Mesendoderm (in vitro differentiated cells): ENCODE results near the gene TCFL5. TPM values are rescaled to one million over a fixed set of nuclear protein-coding genes. Genes with fewer than 3 reads are reported as not detected.

Experiments used
- small RNA-seq: library from polyadenylated mRNA; stranded (forward); fragments of <200 nt; extraction: miRNeasy Mini kit (QIAGEN cat#:217004); gene quantifications from one replicate; pipeline ENCODE3, GENCODE V24; 2013; ENCODE audit not compliant: insufficient read depth

Gene TCFL5

Small RNAs within 50 kb of the gene (small RNA-seq; reads per million reads assigned to genes)
- gene DPH3P1, result not detected
